ENCODE results near the gene COLQ.

GRCh38 chr3:15453501-15453900 lies 68.0 kb downstream of the COLQ start:
- no peak for TF ChIP-seq POLR2A (IDR thresholded peaks at IDR 0.05)
- no peak for TF ChIP-seq CTCF (IDR thresholded peaks at IDR 0.05)
